ENCODE data around the gene PCNX2.

Gene PCNX2

DNA sequence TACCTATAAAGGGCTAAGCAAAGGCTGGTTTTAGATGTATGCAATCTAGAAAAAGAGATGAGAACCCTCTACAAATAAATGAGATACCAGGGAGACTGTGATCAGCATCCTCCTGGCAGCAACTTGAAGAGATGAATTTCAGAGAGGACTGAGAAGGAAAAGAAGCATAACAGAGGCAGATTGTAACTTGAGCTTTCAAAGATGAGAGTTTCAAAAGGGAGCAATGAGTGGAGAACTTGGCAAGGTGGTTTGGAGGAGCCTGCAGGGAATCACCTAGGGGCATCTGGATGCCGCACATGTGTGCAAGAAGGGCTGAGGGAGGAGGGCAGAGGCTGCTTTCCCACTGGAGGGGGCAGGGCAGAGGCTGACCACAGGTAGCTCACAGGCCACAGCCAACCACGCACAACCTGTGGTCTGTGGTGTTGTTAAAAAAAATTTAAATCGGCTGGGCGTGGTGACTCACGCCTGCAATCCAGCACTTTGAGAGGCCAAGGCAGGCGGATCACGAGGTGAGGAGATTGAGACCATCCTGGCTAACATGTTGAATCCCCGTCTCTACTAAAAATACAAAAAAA lies 50.2 kb downstream of the PCNX2 start:
- no peak overlapping the region for H3K27ac ChIP-seq
- TF ChIP-seq CTCF (conservative IDR thresholded peaks at IDR 0.05) (no peak), ZFX (IDR thresholded peaks at IDR 0.05) (no peak)

GRCh38 chr1:233244183-233244582 lies 51.3 kb downstream of the PCNX2 start:
- H3K27ac ChIP-seq, result no peak overlapping the region
- TF ChIP-seq CTCF (conservative IDR thresholded peaks at IDR 0.05), result no peak
- TF ChIP-seq ZFX (IDR thresholded peaks at IDR 0.05), result no peak

DNA sequence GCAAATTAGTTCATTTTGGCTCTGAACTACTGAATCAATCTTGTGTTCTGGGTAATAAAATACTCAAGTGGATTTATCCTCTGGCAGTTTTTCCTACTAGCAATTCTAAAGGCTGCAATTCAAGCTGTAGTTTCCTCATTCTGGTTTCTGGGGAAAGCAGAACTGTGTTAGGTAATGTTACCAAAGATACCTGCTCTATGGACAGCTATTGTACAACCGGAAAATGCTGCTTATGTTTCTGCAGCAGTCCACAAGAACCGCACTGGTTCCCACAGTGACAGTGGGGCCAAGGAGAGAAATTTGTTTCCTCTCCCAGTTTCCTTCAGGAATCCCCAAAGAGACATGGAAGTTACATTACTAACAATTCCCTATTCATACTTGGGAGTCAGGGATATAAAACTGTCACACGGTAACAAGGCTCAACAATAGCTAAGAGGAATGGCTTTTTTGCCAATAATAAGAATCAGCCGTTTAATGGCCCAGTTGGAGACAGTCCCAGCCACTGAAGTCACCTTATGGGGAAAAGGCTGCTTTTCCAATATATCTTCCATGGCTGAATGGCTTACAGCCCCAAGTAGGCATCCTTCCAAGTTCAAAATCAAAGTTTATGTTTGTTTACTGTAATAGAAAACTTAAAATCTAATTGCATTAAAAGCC lies 52.6 kb downstream of the PCNX2 start:
- TF ChIP-seq ZFX (IDR thresholded peaks at IDR 0.05), result no peak
- no peak for TF ChIP-seq CTCF (conservative IDR thresholded peaks at IDR 0.05)

GRCh38 chr1:233241759-233242158 lies 53.8 kb downstream of the PCNX2 start:
- H3K27ac ChIP-seq, result no peak overlapping the region
- TF ChIP-seq ZFX (IDR thresholded peaks at IDR 0.05) (no peak), CTCF (conservative IDR thresholded peaks at IDR 0.05) (no peak)

More for the DNA sequence above, 52.6 kb downstream of the PCNX2 start:
- H3K27ac ChIP-seq, result no peak overlapping the region

GRCh38 chr1:233240829-233241682 lies 54.5 kb downstream of the PCNX2 start:
- TF ChIP-seq ZFX (IDR thresholded peaks at IDR 0.05) (no peak), CTCF (conservative IDR thresholded peaks at IDR 0.05) (peak; percentile 85)
- no peak overlapping the region for H3K27ac ChIP-seq

GRCh38 chr1:233240371-233240770 lies 55.2 kb downstream of the PCNX2 start:
- no peak overlapping the region for H3K27ac ChIP-seq

More at GRCh38 chr1:233240371-233240770, 55.2 kb downstream of the PCNX2 start:
- TF ChIP-seq ZFX (IDR thresholded peaks at IDR 0.05) (no peak), CTCF (conservative IDR thresholded peaks at IDR 0.05) (no peak)

Data from C4-2B (cell line).